BLaER1 (cell line): ENCODE measurements around the gene SERP2.

ENCODE experiments used
- H3K27ac ChIP-seq: shearing (Covaris generic); formaldehyde crosslinking; 2 replicates; pipeline ENCODE4 v1.8.1; 2022
- H3K27me3 ChIP-seq: shearing (Covaris generic); formaldehyde crosslinking; 2 replicates; pipeline ENCODE4 v1.8.1; 2022
- H3K36me3 ChIP-seq: shearing (Covaris generic); formaldehyde crosslinking; 2 replicates; pipeline ENCODE4 v1.8.1; 2022
- H3K4me1 ChIP-seq: shearing (Covaris generic); formaldehyde crosslinking; 2 replicates; pipeline ENCODE4 v1.8.1; 2022
- H3K4me2 ChIP-seq: shearing (Covaris generic); formaldehyde crosslinking; 2 replicates; pipeline ENCODE4 v1.8.1; 2022
- H3K4me3 ChIP-seq: shearing (Covaris generic); formaldehyde crosslinking; 2 replicates; pipeline ENCODE4 v1.8.1; 2022
- H3K9ac ChIP-seq: shearing (Covaris generic); formaldehyde crosslinking; 2 replicates; pipeline ENCODE4 v1.8.1; 2022
- H3K9me3 ChIP-seq: shearing (Covaris generic); formaldehyde crosslinking; 2 replicates; pipeline ENCODE4 v1.8.1; 2022
- H4K20me1 ChIP-seq: shearing (Covaris generic); formaldehyde crosslinking; 2 replicates; pipeline ENCODE4 v1.8.1; 2022
- Cebpa-rat ChIP-seq: shearing (Covaris generic); IDR thresholded peaks from 2 replicates; pipeline ENCODE4 v1.8.1; 2022

SERP2 gene

GRCh38 chr13:44354884-44355283 is 18.7 kb upstream of the SERP2 start:
- Histone ChIP-seq H3K27ac (no peak overlapping the region), H3K4me2 (no peak overlapping the region), H4K20me1 (no peaks in the 10 kb centered on the region), H3K4me1 (peaks cover 22% of the 10 kb centered on the region), H3K9ac (no peak overlapping the region), H3K4me3 (no peak overlapping the region), H3K27me3 (no peaks in the 10 kb centered on the region), H3K9me3 (no peaks in the 10 kb centered on the region), H3K36me3 (no peaks in the 10 kb centered on the region)
- TF ChIP-seq Cebpa-rat, result no peak

DNA sequence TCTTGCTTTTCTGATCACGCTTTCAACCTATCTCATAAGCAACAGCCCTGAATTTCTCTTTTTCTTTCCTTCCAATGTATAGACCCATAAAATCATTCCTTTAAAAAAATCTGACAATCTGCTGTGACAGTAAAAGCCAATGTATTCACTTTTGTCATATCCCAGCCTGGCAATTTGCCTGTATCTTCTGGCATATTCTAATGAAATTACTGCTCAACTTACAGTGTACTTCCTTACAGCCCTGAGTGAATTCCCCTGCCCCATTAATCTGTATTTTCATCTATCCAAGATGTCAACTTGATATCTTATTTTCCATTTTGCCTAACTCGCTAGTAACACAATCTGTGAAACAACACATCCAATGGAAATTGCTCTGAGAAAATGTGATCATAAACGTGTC is 18.0 kb upstream of the SERP2 start:
- Histone ChIP-seq H3K9me3 (no peaks in the 10 kb centered on the region), H3K4me2 (no peak overlapping the region), H4K20me1 (no peaks in the 10 kb centered on the region), H3K9ac (no peak overlapping the region), H3K4me1 (peaks cover 22% of the 10 kb centered on the region), H3K4me3 (no peak overlapping the region), H3K27ac (no peak overlapping the region), H3K36me3 (no peaks in the 10 kb centered on the region), H3K27me3 (no peaks in the 10 kb centered on the region)
- TF ChIP-seq Cebpa-rat, result no peak

- no peaks in the 10 kb centered on the region for H3K36me3 ChIP-seq
- no peak overlapping the region for H3K4me2 ChIP-seq
- no peaks in the 10 kb centered on the region; the same call in 1 of the 2 replicates for H3K27me3 ChIP-seq
- H3K9me3 ChIP-seq, result peaks cover 4% of the 10 kb centered on the region; the same call in 1 of the 2 replicates
- peaks cover 9% of the 10 kb centered on the region; the same call in 1 of the 2 replicates for H3K4me1 ChIP-seq
- no peak overlapping the region for H3K9ac ChIP-seq
- H4K20me1 ChIP-seq, result no peaks in the 10 kb centered on the region
- H3K4me3 ChIP-seq, result no peak overlapping the region
- H3K27ac ChIP-seq, result no peak overlapping the region
- no peak for TF ChIP-seq Cebpa-rat
Measured at GRCh38 chr13:44359983-44360375, 13.6 kb upstream of the SERP2 start.

DNA sequence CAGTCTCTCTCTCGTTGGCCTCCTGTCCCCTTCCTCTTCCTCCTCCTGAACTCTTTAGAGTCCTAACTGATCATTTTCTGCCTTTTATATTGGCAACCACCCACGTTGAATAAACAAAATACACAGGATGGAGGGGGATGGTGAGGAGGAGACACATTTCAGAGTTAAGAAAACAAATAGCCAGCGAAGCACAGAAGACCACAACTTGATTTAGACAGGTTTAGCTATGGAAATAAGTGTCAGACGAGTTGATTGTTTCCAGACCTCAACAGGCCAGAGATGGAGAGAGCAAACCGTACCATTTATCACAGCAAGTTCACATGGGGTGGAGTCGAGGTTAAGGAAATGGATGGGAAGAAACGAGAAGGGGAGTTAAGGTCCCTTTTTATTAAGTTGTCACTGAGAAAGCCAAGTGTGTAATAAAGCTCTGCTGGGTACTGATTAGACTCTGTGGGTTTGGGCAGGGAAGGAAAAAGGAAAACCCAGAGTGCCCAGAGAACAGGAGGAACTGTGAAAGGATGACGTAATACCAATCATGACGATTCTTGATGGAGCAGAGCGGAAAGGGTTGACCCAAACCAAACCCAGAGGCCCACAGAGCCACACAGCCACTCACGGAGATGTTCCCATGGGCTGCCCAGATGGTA is 11.1 kb upstream of the SERP2 start:
- Histone ChIP-seq H3K4me2 (no peak overlapping the region), H3K4me1 (peaks cover 9% of the 10 kb centered on the region; the same call in 1 of the 2 replicates), H3K27ac (no peak overlapping the region), H3K9ac (no peak overlapping the region), H3K27me3 (no peaks in the 10 kb centered on the region; the same call in 1 of the 2 replicates), H3K4me3 (no peak overlapping the region), H4K20me1 (no peaks in the 10 kb centered on the region), H3K9me3 (peaks cover 4% of the 10 kb centered on the region; the same call in 1 of the 2 replicates), H3K36me3 (no peaks in the 10 kb centered on the region)
- TF ChIP-seq Cebpa-rat, result 0 out of 2 replicates have a peak, but pooled peaks have one; percentile 11

GRCh38 chr13:44363631-44364344 is 9.8 kb upstream of the SERP2 start:
- H3K27ac ChIP-seq, result no peak overlapping the region
- no peaks in the 10 kb centered on the region for H4K20me1 ChIP-seq
- H3K9me3 ChIP-seq, result peaks cover 4% of the 10 kb centered on the region; the same call in 1 of the 2 replicates
- no peak for TF ChIP-seq Cebpa-rat
- no peaks in the 10 kb centered on the region; the same call in 1 of the 2 replicates for H3K27me3 ChIP-seq
- H3K9ac ChIP-seq, result no peak overlapping the region
- 0 out of 2 replicates have a peak, but pooled peaks cover 5% of the 10 kb centered on the region for H3K4me1 ChIP-seq
- H3K4me2 ChIP-seq, result no peak overlapping the region
- H3K4me3 ChIP-seq, result no peak overlapping the region
- no peaks in the 10 kb centered on the region for H3K36me3 ChIP-seq

DNA sequence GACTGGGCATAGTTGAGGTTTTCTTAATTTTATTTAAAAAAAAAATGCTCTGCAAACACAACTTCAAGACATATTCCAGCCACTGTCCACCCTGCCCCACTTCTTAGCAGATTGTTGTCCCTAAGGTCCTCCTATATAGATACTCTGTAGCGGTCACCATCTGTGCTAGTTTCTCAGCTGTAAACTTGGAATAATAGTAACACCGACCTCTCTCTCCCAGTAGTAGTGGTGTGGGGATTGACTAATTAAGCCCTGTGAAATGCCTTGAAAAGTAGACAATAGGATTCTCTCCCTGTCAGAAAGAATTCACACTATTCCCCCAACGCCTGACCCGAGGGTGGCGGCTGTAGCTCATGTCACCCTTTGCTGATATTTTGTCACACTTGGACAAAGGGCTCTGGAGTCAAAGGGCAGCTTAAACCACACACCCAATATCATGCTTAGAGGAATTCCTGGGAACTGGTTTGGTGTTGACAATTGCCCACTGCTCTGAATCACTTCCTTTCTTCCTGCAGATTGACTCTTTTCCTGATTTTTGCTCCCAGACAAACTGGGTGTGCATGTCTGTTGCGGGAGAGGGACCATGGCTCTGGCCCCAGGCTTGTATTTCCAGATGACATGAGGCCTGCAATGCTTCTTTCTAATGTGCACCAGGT is 9.2 kb upstream of the SERP2 start:
- Histone ChIP-seq H4K20me1 (no peaks in the 10 kb centered on the region), H3K36me3 (no peaks in the 10 kb centered on the region), H3K4me1 (0 out of 2 replicates have a peak, but pooled peaks cover 2% of the 10 kb centered on the region), H3K4me2 (no peak overlapping the region), H3K9me3 (peaks cover 4% of the 10 kb centered on the region; the same call in 1 of the 2 replicates), H3K27ac (no peak overlapping the region), H3K4me3 (no peak overlapping the region), H3K27me3 (no peaks in the 10 kb centered on the region; the same call in 1 of the 2 replicates), H3K9ac (no peak overlapping the region)
- TF ChIP-seq Cebpa-rat, result no peak

- Histone ChIP-seq H3K36me3 (no peaks in the 10 kb centered on the region), H3K4me2 (no peak overlapping the region), H3K4me3 (no peak overlapping the region), H3K27ac (no peak overlapping the region), H3K9ac (no peak overlapping the region), H3K4me1 (no peaks in the 10 kb centered on the region), H3K27me3 (no peaks in the 10 kb centered on the region; the same call in 1 of the 2 replicates), H4K20me1 (no peaks in the 10 kb centered on the region), H3K9me3 (peaks cover 4% of the 10 kb centered on the region; the same call in 1 of the 2 replicates)
- no peak for TF ChIP-seq Cebpa-rat
Measured at GRCh38 chr13:44365008-44365407, 8.6 kb upstream of the SERP2 start.

DNA sequence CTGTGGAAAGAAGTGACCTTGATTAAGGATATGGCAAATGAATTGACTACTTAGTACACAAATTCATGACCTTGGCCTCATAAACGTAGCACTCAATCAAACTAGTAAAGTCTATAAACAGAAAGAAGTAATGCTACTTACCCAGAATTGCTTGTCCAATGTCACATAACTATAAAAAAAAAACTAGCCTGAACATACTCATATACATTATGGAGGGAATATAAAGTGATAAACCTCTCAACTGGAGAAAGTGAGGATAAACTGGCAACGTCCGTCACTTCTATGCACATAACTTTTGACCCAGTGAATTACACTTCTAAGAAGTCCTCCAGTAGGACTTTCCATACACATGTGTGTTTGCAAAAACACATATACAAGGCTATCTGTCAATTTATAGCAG is 7.7 kb upstream of the SERP2 start:
- Histone ChIP-seq H3K4me3 (no peak overlapping the region), H3K36me3 (no peaks in the 10 kb centered on the region), H3K9me3 (peaks cover 4% of the 10 kb centered on the region; the same call in 1 of the 2 replicates), H4K20me1 (no peaks in the 10 kb centered on the region), H3K27ac (no peak overlapping the region), H3K27me3 (no peaks in the 10 kb centered on the region; the same call in 1 of the 2 replicates), H3K9ac (no peak overlapping the region), H3K4me2 (no peak overlapping the region), H3K4me1 (no peaks in the 10 kb centered on the region)
- TF ChIP-seq Cebpa-rat, result no peak

DNA sequence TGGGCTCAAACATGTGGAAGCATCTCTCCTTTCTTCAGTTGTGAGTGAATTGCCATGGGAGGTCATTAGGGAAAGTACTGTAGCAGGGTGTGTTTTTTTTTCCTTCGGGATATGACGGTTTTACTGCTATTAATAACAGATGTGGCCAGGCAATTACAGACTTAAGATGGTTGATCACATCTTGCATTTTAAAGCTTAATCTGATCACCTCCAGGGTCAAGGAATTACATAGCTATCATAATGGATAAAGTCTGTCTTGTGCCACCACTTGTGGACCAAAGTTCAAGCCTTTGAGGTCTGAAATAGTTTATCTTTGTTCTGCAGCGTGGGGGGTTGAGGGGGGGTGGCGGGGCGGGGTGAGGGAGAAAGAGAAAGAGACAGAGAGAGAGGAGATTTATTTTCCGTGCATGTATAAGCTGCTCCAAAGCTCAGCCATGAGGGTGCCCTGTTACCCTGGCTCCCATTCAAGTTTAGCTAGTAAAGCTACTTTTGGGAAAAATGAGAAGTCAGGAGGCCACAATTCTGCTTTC is 5.5 kb upstream of the SERP2 start:
- Histone ChIP-seq H3K9ac (no peak overlapping the region), H4K20me1 (no peaks in the 10 kb centered on the region), H3K4me3 (no peak overlapping the region), H3K36me3 (no peaks in the 10 kb centered on the region), H3K27ac (no peak overlapping the region), H3K4me2 (no peak overlapping the region), H3K9me3 (peaks cover 6% of the 10 kb centered on the region), H3K27me3 (no peaks in the 10 kb centered on the region; the same call in 1 of the 2 replicates), H3K4me1 (no peaks in the 10 kb centered on the region)
- TF ChIP-seq Cebpa-rat, result no peak
